Gastrocnemius medialis (tissue), 4 donors: ENCODE measurements around the gene CTNNA2. TPM values are rescaled to one million over a fixed set of nuclear protein-coding genes. Genes with fewer than 3 reads are reported as not detected.

Source experiments
- ATAC-seq, 2 donors: fragments of 150-250 bp; one replicate each; pipeline ENCODE4 v1.9.1; 2016
- DNase-seq, 2 donors: peaks; one replicate each; pipeline ENCODE4 v3.0.0-alpha.2; 2019
- H3K27ac ChIP-seq, 4 donors: fragments of 200-600 bp; sonication (generic); 1 replicate in 1 of 4; 2 replicates in 3 of 4; pipeline ENCODE4 v1.5.1; 2016 to 2018; ENCODE audit warnings: mild to moderate bottlenecking in 2 of 4, moderate library complexity in 1 of 4
- H3K27me3 ChIP-seq, 3 donors: fragments of 200-600 bp; sonication (generic) in 2 of 3; 1 replicate in 1 of 3; 2 replicates in 2 of 3; pipeline versions ENCODE4 v1.5.1 to v1.6.0; 2016 to 2019; ENCODE audit warnings: mild to moderate bottlenecking in 1 of 3, moderate library complexity in 1 of 3
- H3K36me3 ChIP-seq, 2 donors: fragments of 200-600 bp; sonication (generic) in 1 of 2; one replicate each; pipeline ENCODE4 v1.5.1; 2017 to 2018
- H3K4me1 ChIP-seq, 2 donors: fragments of 200-600 bp; sonication (generic) in 1 of 2; one replicate each; pipeline ENCODE4 v1.5.1; 2016 to 2017; ENCODE audit warnings: mild to moderate bottlenecking in 2 of 2
- H3K4me3 ChIP-seq, 4 donors: fragments of 200-600 bp; sonication (generic) in 3 of 4; 1 replicate in 1 of 4; 2 replicates in 3 of 4; pipeline ENCODE4 v1.5.1; 2016 to 2019; ENCODE audit warnings: mild to moderate bottlenecking in 2 of 4
- H3K9me3 ChIP-seq, 3 donors: fragments of 200-600 bp; sonication (generic) in 2 of 3; 1 replicate in 1 of 3; 2 replicates in 2 of 3; pipeline ENCODE4 v1.5.1; 2016 to 2019
- CTCF ChIP-seq, 5 experiments: fragments of 450-650 bp in 3 of 5; fragments of 200-600 bp in 2 of 5; sonication (generic) in 2 of 5; IDR thresholded peaks in 4 of 5; conservative IDR thresholded peaks in 1 of 5; 1 replicate in 4 of 5; 2 replicates in 1 of 5; pipeline ENCODE4 v1.5.1; 2016 to 2019; ENCODE audit warnings: antibody characterized with exemption in 5 of 5, mild to moderate bottlenecking in 3 of 5, moderate library complexity in 3 of 5
- POLR2A ChIP-seq, 2 donors: fragments of 450-650 bp; IDR thresholded peaks; one replicate each; pipeline ENCODE4 v1.6.1; 2017; ENCODE audit warnings: antibody characterized with exemption in 2 of 2, mild to moderate bottlenecking in 2 of 2, moderate library complexity in 2 of 2
- in situ Hi-C, 4 donors: fragments of 200-750 bp; cut with MboI; loops; one replicate each; pipeline versions ENCODE4 v1.15.0 to v1.8.0; 2017; ENCODE audit warnings: low sequenced_read_pairs in 4 of 4
- intact Hi-C: fragments of 100-400 bp; cut with DNase I; formaldehyde crosslinking; loops from one replicate; pipeline ENCODE4 v1.15.1; 2023; ENCODE audit warnings: low total_unique reads
- total RNA-seq, 4 donors: library from RNA; depleted of rRNA; stranded (reverse); fragments of >200 nt; gene quantifications; one replicate each; pipeline versions ENCODE4 v1.1.0 to v1.2.3, GENCODE V29; 2016

CTNNA2 gene
- total RNA-seq, 4 donors from 2014 or later: not detected

- no peaks in the 10 kb centered on the region for H3K9me3 ChIP-seq
- H3K36me3 ChIP-seq: no peaks in the 10 kb centered on the region
- no peaks in the 10 kb centered on the region for H3K27me3 ChIP-seq
- H3K27ac ChIP-seq: no peak overlapping the region
- no peaks in the 10 kb centered on the region for H3K4me1 ChIP-seq
- ATAC-seq: no peak
- intact Hi-C loops: no loop called here
- TF ChIP-seq POLR2A (IDR thresholded peaks at IDR 0.05) (no peak), CTCF (IDR thresholded peaks at IDR 0.05 in 4 of 5, conservative IDR thresholded peaks at IDR 0.05 in 1 of 5) (no peak)
- in situ Hi-C loops: no loop called here
- no peak overlapping the region for H3K4me3 ChIP-seq
- no peak for DNase-seq
Measured at GRCh38 chr2:80002568-80003157, 489.8 kb downstream of the CTNNA2 start.

GRCh38 chr2:80007777-80008503 is 495.1 kb downstream of the CTNNA2 start:
- no peaks in the 10 kb centered on the region for H3K36me3 ChIP-seq
- no peak for DNase-seq
- no peaks in the 10 kb centered on the region for H3K27me3 ChIP-seq
- H3K4me1 ChIP-seq: no peaks in the 10 kb centered on the region
- in situ Hi-C loops (no loop called here), intact Hi-C loops (no loop called here)
- no peak for ATAC-seq
- TF ChIP-seq POLR2A (IDR thresholded peaks at IDR 0.05): no peak
- no peak for TF ChIP-seq CTCF (IDR thresholded peaks at IDR 0.05 in 4 of 5, conservative IDR thresholded peaks at IDR 0.05 in 1 of 5)
- no peak overlapping the region for H3K4me3 ChIP-seq
- H3K9me3 ChIP-seq: no peaks in the 10 kb centered on the region
- no peak overlapping the region for H3K27ac ChIP-seq

GRCh38 chr2:80008596-80008995 is 495.7 kb downstream of the CTNNA2 start:
- in situ Hi-C loops (no loop called here), intact Hi-C loops (no loop called here)
- DNase-seq (no peak), ATAC-seq (no peak)
- Histone ChIP-seq H3K9me3 (no peaks in the 10 kb centered on the region), H3K4me3 (no peak overlapping the region), H3K4me1 (no peaks in the 10 kb centered on the region), H3K27me3 (no peaks in the 10 kb centered on the region), H3K27ac (no peak overlapping the region), H3K36me3 (no peaks in the 10 kb centered on the region)
- TF ChIP-seq CTCF (IDR thresholded peaks at IDR 0.05 in 4 of 5, conservative IDR thresholded peaks at IDR 0.05 in 1 of 5): no peak
- no peak for TF ChIP-seq POLR2A (IDR thresholded peaks at IDR 0.05)

- DNase-seq (no peak), ATAC-seq (no peak)
- TF ChIP-seq CTCF (IDR thresholded peaks at IDR 0.05 in 4 of 5, conservative IDR thresholded peaks at IDR 0.05 in 1 of 5): no peak
- TF ChIP-seq POLR2A (IDR thresholded peaks at IDR 0.05): no peak
- Histone ChIP-seq H3K36me3 (no peaks in the 10 kb centered on the region), H3K9me3 (no peaks in the 10 kb centered on the region), H3K27ac (no peak overlapping the region), H3K4me1 (no peaks in the 10 kb centered on the region), H3K27me3 (no peaks in the 10 kb centered on the region), H3K4me3 (no peak overlapping the region)
- intact Hi-C loops: no loop called here
- in situ Hi-C loops: no loop called here
Measured at GRCh38 chr2:80009211-80009610, 496.4 kb downstream of the CTNNA2 start.
